HEK293T (cell line): ENCODE data around the gene USP22.

ENCODE experiments used
- ARNT ChIP-seq: fragments of 450-650 bp; IDR thresholded peaks from 2 replicates; pipeline ENCODE4 v1.6.1; 2017; ENCODE audit warnings: mild to moderate bottlenecking
- L3MBTL2 ChIP-seq: fragments of 450-650 bp; conservative IDR thresholded peaks from 2 replicates; pipeline ENCODE4 v1.6.1; 2016; ENCODE audit warnings: mild to moderate bottlenecking
- LEF1 ChIP-seq: fragments of 450-650 bp; IDR thresholded peaks from 2 replicates; pipeline ENCODE4 v1.6.1; 2017; ENCODE audit warnings: mild to moderate bottlenecking, borderline replicate concordance
- SP1 ChIP-seq: fragments of 450-650 bp; IDR thresholded peaks from 2 replicates; pipeline ENCODE4 v1.6.1; 2017
- SUZ12 ChIP-seq: fragments of 450-650 bp; IDR thresholded peaks from 2 replicates; pipeline ENCODE4 v1.6.1; 2016; ENCODE audit warnings: mild to moderate bottlenecking

DNA sequence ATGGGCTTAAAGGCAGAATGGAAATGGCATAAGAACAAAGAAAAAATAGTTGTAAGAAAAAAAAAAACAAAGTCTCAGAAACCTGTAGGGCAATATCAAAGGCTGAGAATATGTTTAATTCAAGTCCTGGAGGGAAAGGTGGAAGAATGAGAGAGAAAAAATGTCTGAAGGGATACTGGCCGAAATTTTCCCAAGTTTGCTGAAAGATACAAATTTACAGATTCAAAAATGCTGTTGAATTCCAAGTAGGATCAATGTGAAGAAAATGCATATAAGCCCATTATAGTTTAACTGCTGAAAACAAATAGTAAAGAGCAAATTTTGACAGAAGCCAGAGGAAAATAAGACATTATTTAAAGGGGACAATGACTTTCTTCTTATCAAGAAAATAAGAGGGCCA, 6.6 kb upstream of the USP22 start:
- TF ChIP-seq SUZ12, result no peak
- no peak for TF ChIP-seq L3MBTL2
- no peak for TF ChIP-seq LEF1
- TF ChIP-seq ARNT, result no peak
- TF ChIP-seq SP1, result no peak
